HepG2 (cell line): Measurements from ENCODE around the gene CLIC4. TPM values are rescaled to one million over a fixed set of nuclear protein-coding genes. Genes with fewer than 3 reads are reported as not detected.
A peak's percentile ranks its signal among the peaks of the same experiment; 100 is the strongest.

ENCODE experiments used
- BORCS8-MEF2B ChIP-seq: sonication (generic); formaldehyde crosslinking; IDR thresholded peaks from 2 replicates; pipeline ENCODE4 v1.8.0; 2022; ENCODE audit warnings: mild to moderate bottlenecking, missing genetic modification reagents
- CEBPG ChIP-seq: IDR thresholded peaks from 2 replicates; pipeline ENCODE4 v1.6.1; 2016
- CHCHD3 ChIP-seq: sonication (generic); formaldehyde crosslinking; IDR thresholded peaks from 2 replicates; pipeline ENCODE4 v1.8.0; 2022; ENCODE audit warnings: mild to moderate bottlenecking, missing genetic modification reagents, moderate library complexity
- MTF1 ChIP-seq: sonication (generic); formaldehyde crosslinking; IDR thresholded peaks from 2 replicates; pipeline ENCODE4 v1.5.0; 2020; ENCODE audit warnings: missing genetic modification reagents
- MXI1 ChIP-seq: IDR thresholded peaks from 3 replicates; pipeline ENCODE4 v1.6.1; 2012; ENCODE audit warnings: low read depth, low read length, inconsistent platforms, borderline replicate concordance
- NFKB2 ChIP-seq: sonication (generic); formaldehyde crosslinking; IDR thresholded peaks from 2 replicates; pipeline ENCODE4 v1.4.0; 2020; ENCODE audit warnings: missing genetic modification reagents, borderline replicate concordance
- NFYC ChIP-seq: IDR thresholded peaks from 2 replicates; pipeline ENCODE4 v1.6.1; 2016; ENCODE audit warnings: missing genetic modification reagents, missing compliant biosample characterization
- NR2F2 ChIP-seq: IDR thresholded peaks from 2 replicates; pipeline ENCODE4 v1.6.1; 2012; ENCODE audit warnings: low read depth, inconsistent platforms, borderline replicate concordance
- SOX13 ChIP-seq, 3 experiments: fragments of 450-650 bp in 1 of 3; sonication (generic) in 1 of 3; formaldehyde crosslinking in 1 of 3; IDR thresholded peaks in 2 of 3; conservative IDR thresholded peaks in 1 of 3; 2 replicates each; pipeline versions ENCODE4 v1.5.0 to v1.6.1; 2016 to 2020; ENCODE audit warnings: antibody characterized with exemption in 1 of 3, mild to moderate bottlenecking in 1 of 3, missing compliant biosample characterization in 1 of 3, missing genetic modification reagents in 1 of 3, moderate library complexity in 1 of 3
- ZNF383 ChIP-seq: sonication (generic); formaldehyde crosslinking; IDR thresholded peaks from 2 replicates; pipeline ENCODE4 v1.4.0; 2020; ENCODE audit warnings: missing genetic modification reagents, mild to moderate bottlenecking, borderline replicate concordance
- ZNF441 ChIP-seq: sonication (generic); formaldehyde crosslinking; IDR thresholded peaks from 2 replicates; pipeline ENCODE4 v1.7.0; 2021; ENCODE audit warnings: missing genetic modification reagents, borderline replicate concordance
- ZNF558 ChIP-seq: sonication (generic); formaldehyde crosslinking; IDR thresholded peaks from 2 replicates; pipeline ENCODE4 v1.9.0; 2022; ENCODE audit warnings: mild to moderate bottlenecking, missing genetic modification reagents, borderline replicate concordance
- ZNF724P ChIP-seq: sonication (generic); formaldehyde crosslinking; IDR thresholded peaks from 2 replicates; pipeline ENCODE4 v1.8.0; 2022; ENCODE audit warnings: missing genetic modification reagents, borderline replicate concordance
- polyA plus RNA-seq, 8 experiments: library from polyadenylated mRNA; depleted of rRNA in 3 of 8; stranded (reverse) in 7 of 8; unstranded in 1 of 8; fragments of >200 nt; fragmentation: Illumina TruSeq in 4 of 8; extraction: Trizol in 4 of 8; gene quantifications; 2 replicates each; pipeline versions ENCODE4 v1.2.1 to v1.2.3, GENCODE V29; 2011 to 2016; ENCODE audit warnings: low read depth in 4 of 8, missing spikeins in 1 of 8, mixed read lengths in 1 of 8; ENCODE audit not compliant: insufficient read depth in 1 of 8
- total RNA-seq, 5 experiments: library from RNA; depleted of rRNA; stranded (reverse); fragments of >200 nt; fragmentation: Illumina TruSeq; extraction: Trizol; gene quantifications; 2 replicates each; pipeline ENCODE4 v1.2.3, GENCODE V29; 2016; ENCODE audit warnings: low read depth in 1 of 5
- TF ChIP-seq, protein P1 (sequence below), 2 experiments: sonication (generic) in 1 of 2; formaldehyde crosslinking in 1 of 2; IDR thresholded peaks; 2 replicates each; pipeline versions ENCODE4 v1.5.1 to v1.6.1; 2011 to 2020; ENCODE audit warnings: borderline replicate concordance in 1 of 2, low read depth in 1 of 2, low read length in 1 of 2, mild to moderate bottlenecking in 1 of 2, missing genetic modification reagents in 1 of 2, moderate library complexity in 1 of 2
- TF ChIP-seq, protein P2 (sequence below): sonication (generic); formaldehyde crosslinking; IDR thresholded peaks from 2 replicates; pipeline ENCODE4 v1.5.0; 2020; ENCODE audit warnings: mild to moderate bottlenecking, missing genetic modification reagents, moderate library complexity
- TF ChIP-seq, protein P3 (sequence below): sonication (generic); formaldehyde crosslinking; IDR thresholded peaks from 2 replicates; pipeline ENCODE4 v1.5.0; 2020; ENCODE audit warnings: mild to moderate bottlenecking, missing genetic modification reagents, borderline replicate concordance

CLIC4 gene
- total and polyA plus RNA-seq, 2 of the 13 experiments (the other 11 are each of a cell fraction or from before 2014, with no cell fraction given), result 23.3 to 77.4 TPM

DNA sequence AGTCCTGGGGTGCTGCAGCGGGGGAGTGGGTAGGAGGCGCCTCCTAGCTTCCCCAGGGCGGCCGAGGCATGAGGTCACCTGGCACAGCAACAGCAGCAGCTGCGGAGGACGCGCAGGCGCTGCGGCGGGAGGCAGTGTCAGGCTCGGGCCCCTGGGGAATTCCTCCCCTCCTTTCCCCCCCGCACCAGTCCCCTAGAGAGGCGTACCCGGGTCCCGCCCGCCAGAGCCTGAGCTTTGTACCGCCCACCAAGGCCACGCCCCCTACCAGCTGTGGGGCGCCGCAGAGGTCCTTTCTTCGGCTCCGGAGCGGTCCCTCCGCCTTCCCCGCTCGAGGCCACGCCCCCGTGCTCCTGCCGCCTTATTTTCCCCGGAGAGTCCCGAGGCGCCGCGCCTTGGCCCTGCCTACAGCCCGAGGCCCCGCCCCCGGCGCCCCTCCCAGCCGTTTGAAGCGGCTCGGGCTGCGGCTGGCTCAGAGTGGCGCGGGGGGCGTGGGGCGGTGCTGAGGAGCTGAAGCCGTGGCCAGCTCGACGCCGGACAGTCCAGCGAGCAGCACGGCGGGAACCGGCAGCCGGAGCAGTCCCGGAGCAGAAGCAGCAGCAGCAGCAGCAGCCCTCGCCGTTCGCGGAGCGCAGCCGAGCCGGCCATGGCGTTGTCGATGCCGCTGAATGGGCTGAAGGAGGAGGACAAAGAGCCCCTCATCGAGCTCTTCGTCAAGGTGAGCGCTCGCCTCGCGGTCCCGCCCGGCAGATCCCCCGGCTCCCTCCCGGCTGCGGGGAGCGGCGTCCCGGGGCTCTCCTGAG lies at the start of gene CLIC4 (continued):
- TF ChIP-seq, protein P1, sequence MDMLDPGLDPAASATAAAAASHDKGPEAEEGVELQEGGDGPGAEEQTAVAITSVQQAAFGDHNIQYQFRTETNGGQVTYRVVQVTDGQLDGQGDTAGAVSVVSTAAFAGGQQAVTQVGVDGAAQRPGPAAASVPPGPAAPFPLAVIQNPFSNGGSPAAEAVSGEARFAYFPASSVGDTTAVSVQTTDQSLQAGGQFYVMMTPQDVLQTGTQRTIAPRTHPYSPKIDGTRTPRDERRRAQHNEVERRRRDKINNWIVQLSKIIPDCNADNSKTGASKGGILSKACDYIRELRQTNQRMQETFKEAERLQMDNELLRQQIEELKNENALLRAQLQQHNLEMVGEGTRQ (IDR thresholded peaks at IDR 0.05; ENCODE audit: low read depth, low read length), result no peak
- TF ChIP-seq, protein P1 (CRISPR knock-in tag; IDR thresholded peaks at IDR 0.05; ENCODE audit: borderline replicate concordance), result no peak
- TF ChIP-seq ZNF383 (CRISPR knock-in tag) (no peak), ZNF558 (CRISPR knock-in tag) (no peak; the same call in 1 of the 2 replicates), SOX13 (IDR thresholded peaks at IDR 0.05) (peak; percentile 35; the same call in 1 of the 2 replicates), SOX13 (CRISPR knock-in tag; conservative IDR thresholded peaks at IDR 0.05 in 1 of 2, IDR thresholded peaks at IDR 0.05 in 1 of 2) (peak in 1 of 2 experiments; percentile 45; a peak in 2 of 4 replicates), NFKB2 (CRISPR knock-in tag) (no peak; the same call in 1 of the 2 replicates), MTF1 (CRISPR knock-in tag) (no peak; the same call in 1 of the 2 replicates), CHCHD3 (CRISPR knock-in tag) (no peak), NR2F2 (no peak), NFYC (CRISPR knock-in tag) (peak; percentile 28; the same call in 1 of the 2 replicates), ZNF724P (CRISPR knock-in tag) (no peak), MXI1 (peak; percentile 44; the same call in 1 of the 3 replicates), CEBPG (CRISPR knock-in tag) (no peak), ZNF441 (CRISPR knock-in tag) (peak; percentile 82; the same call in 1 of the 2 replicates), BORCS8-MEF2B (CRISPR knock-in tag) (0 out of 2 replicates have a peak, but pooled peaks have one; percentile 41)
- TF ChIP-seq, protein P2, sequence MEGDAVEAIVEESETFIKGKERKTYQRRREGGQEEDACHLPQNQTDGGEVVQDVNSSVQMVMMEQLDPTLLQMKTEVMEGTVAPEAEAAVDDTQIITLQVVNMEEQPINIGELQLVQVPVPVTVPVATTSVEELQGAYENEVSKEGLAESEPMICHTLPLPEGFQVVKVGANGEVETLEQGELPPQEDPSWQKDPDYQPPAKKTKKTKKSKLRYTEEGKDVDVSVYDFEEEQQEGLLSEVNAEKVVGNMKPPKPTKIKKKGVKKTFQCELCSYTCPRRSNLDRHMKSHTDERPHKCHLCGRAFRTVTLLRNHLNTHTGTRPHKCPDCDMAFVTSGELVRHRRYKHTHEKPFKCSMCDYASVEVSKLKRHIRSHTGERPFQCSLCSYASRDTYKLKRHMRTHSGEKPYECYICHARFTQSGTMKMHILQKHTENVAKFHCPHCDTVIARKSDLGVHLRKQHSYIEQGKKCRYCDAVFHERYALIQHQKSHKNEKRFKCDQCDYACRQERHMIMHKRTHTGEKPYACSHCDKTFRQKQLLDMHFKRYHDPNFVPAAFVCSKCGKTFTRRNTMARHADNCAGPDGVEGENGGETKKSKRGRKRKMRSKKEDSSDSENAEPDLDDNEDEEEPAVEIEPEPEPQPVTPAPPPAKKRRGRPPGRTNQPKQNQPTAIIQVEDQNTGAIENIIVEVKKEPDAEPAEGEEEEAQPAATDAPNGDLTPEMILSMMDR (CRISPR knock-in tag), result peak; percentile 78
- TF ChIP-seq, protein P3, sequence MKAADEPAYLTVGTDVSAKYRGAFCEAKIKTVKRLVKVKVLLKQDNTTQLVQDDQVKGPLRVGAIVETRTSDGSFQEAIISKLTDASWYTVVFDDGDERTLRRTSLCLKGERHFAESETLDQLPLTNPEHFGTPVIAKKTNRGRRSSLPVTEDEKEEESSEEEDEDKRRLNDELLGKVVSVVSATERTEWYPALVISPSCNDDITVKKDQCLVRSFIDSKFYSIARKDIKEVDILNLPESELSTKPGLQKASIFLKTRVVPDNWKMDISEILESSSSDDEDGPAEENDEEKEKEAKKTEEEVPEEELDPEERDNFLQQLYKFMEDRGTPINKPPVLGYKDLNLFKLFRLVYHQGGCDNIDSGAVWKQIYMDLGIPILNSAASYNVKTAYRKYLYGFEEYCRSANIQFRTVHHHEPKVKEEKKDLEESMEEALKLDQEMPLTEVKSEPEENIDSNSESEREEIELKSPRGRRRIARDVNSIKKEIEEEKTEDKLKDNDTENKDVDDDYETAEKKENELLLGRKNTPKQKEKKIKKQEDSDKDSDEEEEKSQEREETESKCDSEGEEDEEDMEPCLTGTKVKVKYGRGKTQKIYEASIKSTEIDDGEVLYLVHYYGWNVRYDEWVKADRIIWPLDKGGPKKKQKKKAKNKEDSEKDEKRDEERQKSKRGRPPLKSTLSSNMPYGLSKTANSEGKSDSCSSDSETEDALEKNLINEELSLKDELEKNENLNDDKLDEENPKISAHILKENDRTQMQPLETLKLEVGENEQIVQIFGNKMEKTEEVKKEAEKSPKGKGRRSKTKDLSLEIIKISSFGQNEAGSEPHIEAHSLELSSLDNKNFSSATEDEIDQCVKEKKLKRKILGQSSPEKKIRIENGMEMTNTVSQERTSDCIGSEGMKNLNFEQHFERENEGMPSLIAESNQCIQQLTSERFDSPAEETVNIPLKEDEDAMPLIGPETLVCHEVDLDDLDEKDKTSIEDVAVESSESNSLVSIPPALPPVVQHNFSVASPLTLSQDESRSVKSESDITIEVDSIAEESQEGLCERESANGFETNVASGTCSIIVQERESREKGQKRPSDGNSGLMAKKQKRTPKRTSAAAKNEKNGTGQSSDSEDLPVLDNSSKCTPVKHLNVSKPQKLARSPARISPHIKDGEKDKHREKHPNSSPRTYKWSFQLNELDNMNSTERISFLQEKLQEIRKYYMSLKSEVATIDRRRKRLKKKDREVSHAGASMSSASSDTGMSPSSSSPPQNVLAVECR (CRISPR knock-in tag), result peak; percentile 91
